H9 (cell line): ENCODE measurements around the gene RETN. TPM values are rescaled to one million over a fixed set of nuclear protein-coding genes. Genes with fewer than 3 reads are reported as not detected.
A peak's percentile ranks its signal among the peaks of the same experiment; 100 is the strongest.

Source experiments
- DNase-seq: peaks from one replicate; pipeline ENCODE4 v3.0.0-alpha.2; 2017
- H2AFZ ChIP-seq: one replicate; pipeline ENCODE4 v1.6.1; 2013; ENCODE audit warnings: mild to moderate bottlenecking, low read length, control low read depth, moderate library complexity
- H2AK5ac ChIP-seq: 2 replicates; pipeline ENCODE4 v1.6.1; 2013; ENCODE audit warnings: low read length, control low read depth, mixed read lengths; ENCODE audit not compliant: insufficient read length
- H2BK120ac ChIP-seq: one replicate; pipeline ENCODE4 v1.6.1; 2013; ENCODE audit warnings: low read depth, mild to moderate bottlenecking, low read length, control low read depth, inconsistent platforms; ENCODE audit not compliant: poor library complexity, severe bottlenecking
- H2BK12ac ChIP-seq: 2 replicates; pipeline ENCODE4 v1.6.1; 2013; ENCODE audit warnings: low read length, control low read depth, mixed read lengths, low read depth; ENCODE audit not compliant: insufficient read length
- H2BK15ac ChIP-seq: 2 replicates; pipeline ENCODE4 v1.6.1; 2013; ENCODE audit warnings: low read depth, low read length, control low read depth
- H2BK20ac ChIP-seq: one replicate; pipeline ENCODE4 v1.6.1; 2013; ENCODE audit warnings: low read depth, mild to moderate bottlenecking, low read length, control low read depth, inconsistent platforms; ENCODE audit not compliant: poor library complexity, severe bottlenecking
- H2BK5ac ChIP-seq: 2 replicates; pipeline ENCODE4 v1.6.1; 2013; ENCODE audit warnings: low read length, control low read depth, mixed read lengths; ENCODE audit not compliant: insufficient read length
- H3K14ac ChIP-seq: 2 replicates; pipeline ENCODE4 v1.6.1; 2013; ENCODE audit warnings: low read length, control low read depth; ENCODE audit not compliant: insufficient read depth
- H3K18ac ChIP-seq: 2 replicates; pipeline ENCODE4 v1.6.1; 2013; ENCODE audit warnings: low read depth, mild to moderate bottlenecking, mixed read lengths, low read length, control low read depth; ENCODE audit not compliant: insufficient read length
- H3K23ac ChIP-seq: 2 replicates; pipeline ENCODE4 v1.6.1; 2013; ENCODE audit warnings: low read length, control low read depth, mixed read lengths, low read depth; ENCODE audit not compliant: insufficient read length
- H3K23me2 ChIP-seq: 2 replicates; pipeline ENCODE4 v1.6.1; 2013; ENCODE audit warnings: low read depth, mild to moderate bottlenecking, mixed read lengths, low read length, control low read depth; ENCODE audit not compliant: insufficient read length, poor library complexity, severe bottlenecking
- H3K27ac ChIP-seq: 2 replicates; pipeline ENCODE4 v1.5.1; 2013; ENCODE audit warnings: low read length, control low read depth, mixed read lengths, low read depth; ENCODE audit not compliant: insufficient read length
- H3K27me3 ChIP-seq: 2 replicates; pipeline ENCODE4 v1.6.1; 2013; ENCODE audit warnings: low read length, control low read depth, inconsistent platforms; ENCODE audit not compliant: insufficient read depth
- H3K4ac ChIP-seq: 2 replicates; pipeline ENCODE4 v1.6.1; 2013; ENCODE audit warnings: low read depth, mild to moderate bottlenecking, control low read depth, inconsistent platforms, low read length, moderate library complexity
- H3K4me1 ChIP-seq: 2 replicates; pipeline ENCODE4 v1.6.1; 2013; ENCODE audit warnings: low read length, control low read depth, inconsistent platforms; ENCODE audit not compliant: insufficient read depth
- H3K4me2 ChIP-seq: 2 replicates; pipeline ENCODE4 v1.6.1; 2013; ENCODE audit warnings: low read length, control low read depth, mixed read lengths; ENCODE audit not compliant: insufficient read length, insufficient read depth
- H3K56ac ChIP-seq: 2 replicates; pipeline ENCODE4 v1.6.1; 2013; ENCODE audit warnings: low read depth, mild to moderate bottlenecking, mixed read lengths, low read length, control low read depth; ENCODE audit not compliant: insufficient read length
- H3K79me1 ChIP-seq: 2 replicates; pipeline ENCODE4 v1.6.1; 2013; ENCODE audit warnings: low read depth, mild to moderate bottlenecking, moderate library complexity, low read length, control low read depth, inconsistent platforms; ENCODE audit not compliant: insufficient read depth, poor library complexity, severe bottlenecking
- H3K79me2 ChIP-seq: 2 replicates; pipeline ENCODE4 v1.6.1; 2013; ENCODE audit warnings: low read length, control low read depth, inconsistent platforms; ENCODE audit not compliant: insufficient read depth
- H3K9ac ChIP-seq: 2 replicates; pipeline ENCODE4 v1.6.1; 2013; ENCODE audit warnings: low read length, control low read depth, mixed read lengths; ENCODE audit not compliant: insufficient read length; ENCODE audit errors: extremely low read depth
- H3K9me3 ChIP-seq: one replicate; pipeline ENCODE4 v1.6.1; 2013; ENCODE audit warnings: low read depth, low read length, inconsistent platforms; ENCODE audit not compliant: control insufficient read depth
- H3T11ph ChIP-seq: one replicate; pipeline ENCODE4 v1.6.1; 2013; ENCODE audit warnings: mild to moderate bottlenecking, low read length, control low read depth, inconsistent platforms
- H4K20me1 ChIP-seq: one replicate; pipeline ENCODE4 v1.6.1; 2013; ENCODE audit not compliant: control insufficient read depth, insufficient read length, insufficient read depth
- H4K5ac ChIP-seq: 2 replicates; pipeline ENCODE4 v1.6.1; 2013; ENCODE audit warnings: low read depth, mild to moderate bottlenecking, mixed read lengths, low read length, control low read depth; ENCODE audit not compliant: insufficient read length
- H4K8ac ChIP-seq: replicated peaks from 2 replicates; pipeline ENCODE4 v1.6.1; 2013; ENCODE audit warnings: low read length, control low read depth, mixed read lengths, low read depth; ENCODE audit not compliant: insufficient read length
- H4K91ac ChIP-seq: 2 replicates; pipeline ENCODE4 v1.6.1; 2013; ENCODE audit warnings: low read depth, mild to moderate bottlenecking, moderate library complexity, mixed read lengths, low read length, control low read depth; ENCODE audit not compliant: insufficient read length
- H3K27ac Mint-ChIP-seq, 3 experiments: 2 replicates in 2 of 3; 3 replicates in 1 of 3; pipeline ENCODE4 v1.8.0; 2020 to 2021; ENCODE audit warnings: mixed read lengths in 3 of 3, mild to moderate bottlenecking in 1 of 3, moderate library complexity in 1 of 3
- H3K27me3 Mint-ChIP-seq: 2 replicates; pipeline ENCODE4 v1.8.0; 2021; ENCODE audit warnings: low read depth, mild to moderate bottlenecking, moderate library complexity, mixed read lengths
- H3K36me3 Mint-ChIP-seq, 3 experiments: 2 replicates in 2 of 3; 3 replicates in 1 of 3; pipeline ENCODE4 v1.8.0; 2020 to 2021; ENCODE audit warnings: low read depth in 3 of 3, mixed read lengths in 3 of 3; ENCODE audit not compliant: insufficient read depth in 1 of 3
- H3K4me1 Mint-ChIP-seq, 2 experiments: 2 replicates each; pipeline ENCODE4 v1.8.0; 2020; ENCODE audit warnings: mixed read lengths in 2 of 2
- H3K4me3 Mint-ChIP-seq, 2 experiments: 2 replicates in 1 of 2; 3 replicates in 1 of 2; pipeline ENCODE4 v1.8.0; 2020 to 2021; ENCODE audit warnings: mild to moderate bottlenecking in 2 of 2, mixed read lengths in 2 of 2, moderate library complexity in 1 of 2
- H3K9me3 Mint-ChIP-seq, 2 experiments: 2 replicates in 1 of 2; 3 replicates in 1 of 2; pipeline ENCODE4 v1.8.0; 2020; ENCODE audit warnings: mild to moderate bottlenecking in 2 of 2, mixed read lengths in 2 of 2, moderate library complexity in 1 of 2
- CTCF ChIP-seq: fragments of 200-600 bp; sonication (generic); conservative IDR thresholded peaks from 3 replicates; pipeline ENCODE4 v1.8.0; 2021; ENCODE audit warnings: antibody characterized with exemption, mild to moderate bottlenecking
- WGBS: extraction: QIAGEN DNeasy Blood & Tissue Kit; methylation state at CpG from one replicate; pipeline ENCODE4 v1.1.7; 2013; ENCODE audit warnings: missing lambda C conversion rate, low lambda C conversion rate, mixed read lengths; ENCODE audit not compliant: insufficient read length; ENCODE audit errors: extremely low coverage; 5-methylcytosine and 5-hydroxymethylcytosine counted together
- total RNA-seq: library from RNA; stranded (reverse); gene quantifications from 2 replicates; pipeline ENCODE4 v1.2.1, GENCODE V29; 2021

Gene RETN
- total RNA-seq, 1 experiment from 2014 or later, result not detected

- no peaks in the 10 kb centered on the region for H3K36me3 Mint-ChIP-seq
- H3K9me3 Mint-ChIP-seq, result peaks cover 0 to 4% of the 10 kb centered on the region in 2 experiments; a peak in 3 of 5 replicates
- no peak overlapping the region for H2AK5ac ChIP-seq
- H3K27me3 Mint-ChIP-seq, result peaks cover 87% of the 10 kb centered on the region
- no peak overlapping the region for H3K27ac ChIP-seq
- H3K27ac Mint-ChIP-seq, result no peak overlapping the region
- no peak overlapping the region for H3K4me2 ChIP-seq
- H3K79me1 ChIP-seq, result no peaks in the 10 kb centered on the region
- TF ChIP-seq CTCF, result no peak
- H3K79me2 ChIP-seq, result no peaks in the 10 kb centered on the region
- H3K56ac ChIP-seq, result no peak overlapping the region
- no peak overlapping the region for H3K9ac ChIP-seq
- peaks cover 6% of the 10 kb centered on the region for H3K23me2 ChIP-seq
- no peak overlapping the region for H3K4me3 Mint-ChIP-seq
- no peaks in the 10 kb centered on the region for H3K4me1 ChIP-seq
- H3T11ph ChIP-seq, result no peak overlapping the region
- no peak overlapping the region for H2BK20ac ChIP-seq
- H4K20me1 ChIP-seq, result no peaks in the 10 kb centered on the region
- no CpG with 5 or more reads among the region's 21 CpGs for WGBS
- no peak overlapping the region for H2BK15ac ChIP-seq
- H3K27me3 ChIP-seq, result peaks cover 2% of the 10 kb centered on the region; the same call in 1 of the 2 replicates
- no peak overlapping the region for H3K18ac ChIP-seq
- no peak overlapping the region for H2AFZ ChIP-seq
- no peak overlapping the region for H4K5ac ChIP-seq
- H2BK120ac ChIP-seq, result no peak overlapping the region
- no peak overlapping the region for H4K91ac ChIP-seq
- peaks cover 8 to 20% of the 10 kb centered on the region in 2 experiments for H3K4me1 Mint-ChIP-seq
- H3K9me3 ChIP-seq, result no peaks in the 10 kb centered on the region
- no peak overlapping the region for H3K23ac ChIP-seq
- H3K4ac ChIP-seq, result no peak overlapping the region
- no peak overlapping the region for H4K8ac ChIP-seq
- no peak overlapping the region for H3K14ac ChIP-seq
- H2BK5ac ChIP-seq, result no peak overlapping the region
- peak; percentile 75 for DNase-seq
- no peak overlapping the region for H2BK12ac ChIP-seq
These were observed 5.5 kb downstream of the RETN start for GRCh38 chr19:7674010-7675005.
